Cardiac fibroblast (primary cell): Measurements from ENCODE around the gene DEGS2.
A peak's percentile ranks its signal among the peaks of the same experiment; 100 is the strongest.

Experiments used
- DNase-seq, 2 donors: peaks; one replicate each; pipeline versions ENCODE4 v3.0.0 to v3.0.0-alpha.2; 2010; ENCODE audit warnings: low read depth in 2 of 2
- H3K4me3 ChIP-seq, 2 donors: replicated peaks in 1 of 2; 1 replicate in 1 of 2; 2 replicates in 1 of 2; pipeline ENCODE4 v1.5.1; 2011; ENCODE audit warnings: low read depth in 2 of 2, low read length in 2 of 2, mild to moderate bottlenecking in 2 of 2, moderate library complexity in 1 of 2
- CTCF ChIP-seq: IDR thresholded peaks from one replicate; pipeline ENCODE4 v1.5.1; 2011; ENCODE audit warnings: low read depth, mild to moderate bottlenecking, low read length, inconsistent platforms

The DEGS2 gene

GRCh38 chr14:100143523-100143922, 15.9 kb downstream of the DEGS2 start:
- H3K4me3 ChIP-seq: no peak overlapping the region
- TF ChIP-seq CTCF: no peak
- DNase-seq: no peak

- DNase-seq: peak; percentile 4 to 56
- TF ChIP-seq CTCF: no peak
- no peak overlapping the region for H3K4me3 ChIP-seq
Observed at GRCh38 chr14:100142073-100143040, 17.1 kb downstream of the DEGS2 start.

GRCh38 chr14:100141098-100141497, 18.3 kb downstream of the DEGS2 start:
- DNase-seq: no peak
- no peak for TF ChIP-seq CTCF
- H3K4me3 ChIP-seq: no peak overlapping the region

GRCh38 chr14:100140452-100141078, 18.9 kb downstream of the DEGS2 start:
- no peak overlapping the region for H3K4me3 ChIP-seq
- peak in 1 of 2 donors; percentile 20 for DNase-seq
- no peak for TF ChIP-seq CTCF

GRCh38 chr14:100138955-100139354, 20.5 kb downstream of the DEGS2 start:
- no peak for DNase-seq
- no peak overlapping the region for H3K4me3 ChIP-seq
- TF ChIP-seq CTCF: no peak

- no peak for DNase-seq
- H3K4me3 ChIP-seq: no peak overlapping the region
- TF ChIP-seq CTCF: no peak
Observed at GRCh38 chr14:100138082-100138787, 21.2 kb downstream of the DEGS2 start.
